Activated CD4-positive, CD25-positive, alpha-beta regulatory T cell treated with anti-CD3 and anti-CD28 coated beads, Interleukin-2, amount 50 U/mL, for 16 hours (primary cell): ENCODE results near the gene EIF6.

ENCODE experiments used
- DNase-seq: peaks from one replicate; pipeline ENCODE4 v3.0.0-alpha.2; 2020; ENCODE audit warnings: low read depth, low spot score

Gene EIF6

DNA sequence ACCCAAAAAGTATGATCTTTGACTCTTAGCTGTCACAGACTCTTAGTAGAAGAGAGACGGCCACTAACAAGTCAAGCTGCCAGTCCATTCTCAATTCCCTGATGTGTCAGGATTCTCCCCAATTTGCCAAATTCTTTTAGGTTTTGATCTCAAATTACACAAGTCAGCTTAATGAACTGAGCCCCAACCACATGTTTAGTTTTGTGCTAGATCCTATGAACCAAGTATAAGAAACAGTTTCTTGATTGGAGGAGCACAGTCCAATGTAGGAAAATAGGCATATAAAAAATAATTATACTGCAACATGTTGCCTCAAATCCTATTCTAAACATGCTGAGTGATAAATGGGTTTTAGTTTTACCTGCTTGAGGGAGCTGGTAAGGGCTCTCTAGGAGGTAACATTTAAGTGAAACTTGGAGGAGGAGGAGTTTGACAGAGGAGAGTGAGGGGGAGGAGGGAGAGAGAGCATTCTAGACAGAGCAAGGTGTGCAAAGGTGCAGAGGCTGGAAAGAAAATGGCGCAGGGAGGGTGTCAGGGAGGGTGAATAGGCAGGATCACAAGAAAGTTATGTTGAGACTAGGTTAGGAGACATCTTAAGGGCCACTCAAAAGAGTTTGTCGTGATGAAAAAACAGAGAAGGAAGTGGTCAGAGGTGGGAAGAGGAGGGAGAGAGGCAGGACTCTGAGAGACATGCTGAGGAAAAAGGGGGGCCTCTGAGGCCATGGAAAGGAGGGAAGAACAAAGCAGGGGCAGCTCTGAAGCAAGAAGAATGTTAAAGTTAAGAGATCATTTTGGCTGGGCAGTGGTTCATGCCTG is 30.5 kb upstream of the EIF6 start:
- no peak for DNase-seq

DNA sequence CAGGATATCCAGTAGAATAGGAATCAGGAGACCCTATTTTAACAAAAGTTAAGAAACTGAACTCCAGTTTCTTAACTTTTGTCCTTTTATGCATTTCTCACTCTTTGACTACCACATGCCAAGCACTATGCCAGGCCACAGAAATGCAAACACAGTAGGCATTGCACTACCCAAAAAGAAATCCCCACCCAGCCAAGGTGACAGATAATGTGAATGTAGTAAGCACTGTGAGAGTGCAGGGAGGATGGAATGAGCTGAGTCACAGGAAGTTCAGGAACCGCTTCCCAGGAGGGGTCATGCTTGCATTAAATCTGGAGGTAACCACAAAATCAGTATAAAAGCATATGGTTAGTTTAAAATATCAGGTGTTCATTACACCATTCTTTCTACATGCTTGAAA is 27.7 kb upstream of the EIF6 start:
- no peak for DNase-seq

DNA sequence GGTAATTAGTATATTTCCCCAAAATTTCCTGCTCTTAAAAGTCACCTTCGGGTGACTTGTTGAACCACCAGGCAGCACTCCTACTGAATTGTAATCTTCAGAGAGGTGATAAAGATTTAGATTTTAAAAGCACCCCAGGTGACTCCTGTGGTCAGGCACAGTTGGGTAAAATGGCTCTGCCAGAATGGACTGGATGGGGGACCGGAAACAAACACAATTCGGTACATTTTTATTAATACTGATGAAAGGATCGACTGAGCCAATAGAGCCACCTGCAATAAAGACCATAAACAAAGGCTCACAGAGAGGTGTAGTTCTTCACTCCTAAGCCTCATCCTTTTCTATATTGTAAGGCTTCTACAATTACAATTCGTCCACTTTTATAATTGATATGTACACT is 27.2 kb upstream of the EIF6 start:
- DNase-seq: no peak

DNA sequence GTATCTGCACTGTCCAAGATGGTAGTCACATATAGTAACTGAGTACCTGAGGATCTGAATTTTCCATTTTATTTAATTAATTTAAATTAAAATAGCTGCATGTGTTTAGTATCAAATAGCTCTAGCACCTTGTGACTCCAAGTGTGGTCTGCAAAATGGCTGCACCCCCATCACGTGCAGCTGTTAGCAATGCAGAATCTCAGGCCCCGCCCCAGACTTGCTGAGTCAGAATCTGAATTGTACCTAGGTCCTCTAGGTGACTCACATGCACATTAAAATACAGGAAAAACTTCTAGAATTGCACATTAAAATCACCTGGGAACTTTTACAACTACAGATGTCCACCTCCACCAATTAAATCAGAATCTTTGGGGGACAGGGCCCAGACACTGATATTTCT is 26.8 kb upstream of the EIF6 start:
- no peak for DNase-seq

DNA sequence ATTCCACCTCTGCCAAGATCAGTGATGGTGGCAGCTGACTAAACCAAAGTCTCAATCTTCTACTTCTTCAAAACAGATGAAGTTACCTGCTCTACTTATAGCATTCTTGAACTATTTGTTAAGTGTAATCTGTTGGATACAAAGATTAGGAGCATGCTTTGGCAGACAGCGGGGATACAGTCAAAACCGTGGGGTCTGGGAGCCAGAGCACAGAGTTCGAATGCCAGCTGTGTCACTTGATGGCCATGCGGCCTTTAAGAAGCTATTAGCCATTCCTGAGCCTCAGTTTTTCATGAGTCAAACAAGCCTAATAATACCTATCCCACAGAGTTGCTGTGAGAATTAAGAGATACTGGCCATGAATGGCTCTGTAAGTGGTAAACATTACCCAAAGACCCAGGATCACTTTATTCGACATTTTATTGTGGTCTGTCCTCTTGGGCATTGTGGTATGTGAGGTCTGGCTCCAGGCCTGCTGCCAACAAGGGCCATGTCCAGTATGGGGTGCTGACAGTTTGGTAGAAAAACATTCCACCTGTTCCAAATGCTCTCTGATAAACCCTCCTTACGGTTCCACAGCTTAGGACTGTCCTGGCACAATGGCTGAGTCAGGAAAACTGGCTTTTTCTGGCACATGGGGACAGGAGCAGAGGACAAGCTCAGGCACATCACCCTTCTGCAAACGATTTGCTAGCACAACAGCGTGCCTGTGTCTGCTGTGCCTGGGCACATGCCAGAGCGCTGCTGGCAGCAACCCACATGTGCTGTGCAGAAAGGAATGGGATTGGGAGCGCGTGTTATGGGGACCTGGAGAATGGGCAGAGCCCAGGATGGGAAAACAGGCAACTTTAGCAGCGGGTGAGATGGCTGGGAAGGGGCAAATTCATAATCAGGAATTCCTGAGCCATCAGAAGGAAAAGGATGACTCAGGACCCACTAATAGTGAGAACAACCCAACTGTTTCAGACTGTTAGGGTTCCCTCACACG is 23.4 kb upstream of the EIF6 start:
- DNase-seq: no peak

DNA sequence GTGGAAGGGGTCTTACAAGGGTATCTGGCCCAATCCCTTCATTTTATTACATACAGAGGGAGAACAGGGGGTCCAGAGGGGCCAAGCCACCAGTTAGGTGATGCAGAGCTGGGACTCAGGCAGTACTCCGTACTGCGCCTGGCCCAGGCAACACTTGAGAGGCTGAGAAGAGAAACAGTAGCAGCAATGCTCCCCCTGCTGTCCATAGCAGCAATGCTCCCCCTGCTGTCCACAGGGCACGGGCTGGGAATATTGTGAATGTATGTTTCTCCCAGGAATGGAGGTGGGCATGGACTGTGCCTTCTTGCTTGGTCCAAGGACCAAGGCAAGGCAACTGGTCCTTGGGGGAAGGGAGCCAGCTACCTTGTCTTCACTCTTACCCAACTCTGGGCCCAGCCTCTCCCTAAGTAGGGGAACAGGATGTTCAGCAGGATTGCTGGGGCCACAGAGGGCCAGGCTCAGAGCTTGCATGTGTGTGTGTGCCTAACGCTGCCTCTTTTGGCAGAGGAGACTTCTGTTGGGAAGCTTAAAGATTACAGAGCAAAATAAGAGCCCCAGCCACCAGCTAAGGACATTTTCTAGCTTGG is 22.5 kb upstream of the EIF6 start:
- no peak for DNase-seq

DNA sequence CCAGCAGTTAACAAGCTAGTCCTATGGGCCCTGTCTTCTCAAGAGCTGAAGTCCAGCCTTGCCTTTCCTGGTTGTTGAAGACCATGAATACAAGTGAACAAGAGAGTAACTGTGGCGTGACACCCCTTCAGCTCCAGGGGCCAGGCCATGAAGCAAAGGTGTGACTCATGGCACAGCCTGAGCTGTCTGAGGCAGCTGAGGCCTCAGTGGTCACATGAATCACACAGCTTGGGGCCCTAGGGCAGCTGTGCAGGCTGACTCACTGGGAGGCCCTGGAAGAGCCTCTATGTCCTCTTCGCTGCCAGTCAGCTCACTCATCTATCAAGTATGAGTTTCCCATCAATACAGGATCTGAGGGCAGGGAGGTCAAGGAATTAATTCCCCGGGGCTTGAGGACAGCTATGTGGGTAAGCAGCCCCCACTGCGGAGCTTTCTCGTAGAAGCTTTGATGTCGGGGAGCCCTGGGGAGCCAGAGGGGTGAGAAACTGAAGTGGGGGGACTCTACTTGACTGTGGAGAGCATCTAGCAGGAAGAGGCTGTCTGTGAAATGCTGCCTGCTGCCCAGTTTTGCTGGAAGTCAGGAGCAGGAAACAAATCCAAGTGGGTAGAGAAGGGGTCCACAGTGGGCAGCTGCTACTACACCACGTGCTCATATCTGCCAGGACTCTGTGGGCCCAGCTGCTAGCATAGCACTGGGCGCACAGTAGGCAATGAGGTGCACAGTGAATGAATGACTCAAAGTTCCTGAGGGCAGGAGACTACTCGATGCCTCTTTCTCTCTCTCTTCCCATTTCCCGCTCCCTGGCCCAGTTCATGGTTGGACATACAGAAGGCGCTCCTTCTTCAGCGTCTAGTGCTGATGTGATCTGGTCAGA is 21.3 kb upstream of the EIF6 start:
- DNase-seq: peak; percentile 31

DNA sequence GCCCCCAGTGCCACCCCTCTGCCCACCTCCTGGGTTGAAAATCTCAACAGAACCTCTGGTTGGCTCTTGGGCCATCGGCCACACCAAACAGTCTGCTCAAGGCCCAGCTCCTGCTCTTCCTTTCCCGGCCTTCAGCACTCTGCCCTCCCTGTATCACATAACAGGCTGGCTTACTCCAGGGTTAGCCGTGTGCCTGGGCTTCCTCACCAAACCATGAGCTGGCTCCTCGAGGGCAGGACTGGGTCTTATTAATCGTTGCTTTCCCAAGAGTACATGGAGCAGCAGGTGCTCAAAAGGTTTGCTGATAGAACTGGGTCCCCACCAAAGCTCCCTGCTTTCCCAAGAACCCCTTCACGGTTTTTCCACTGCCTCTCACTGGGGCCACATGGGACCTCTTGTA is 20.4 kb upstream of the EIF6 start:
- no peak for DNase-seq

DNA sequence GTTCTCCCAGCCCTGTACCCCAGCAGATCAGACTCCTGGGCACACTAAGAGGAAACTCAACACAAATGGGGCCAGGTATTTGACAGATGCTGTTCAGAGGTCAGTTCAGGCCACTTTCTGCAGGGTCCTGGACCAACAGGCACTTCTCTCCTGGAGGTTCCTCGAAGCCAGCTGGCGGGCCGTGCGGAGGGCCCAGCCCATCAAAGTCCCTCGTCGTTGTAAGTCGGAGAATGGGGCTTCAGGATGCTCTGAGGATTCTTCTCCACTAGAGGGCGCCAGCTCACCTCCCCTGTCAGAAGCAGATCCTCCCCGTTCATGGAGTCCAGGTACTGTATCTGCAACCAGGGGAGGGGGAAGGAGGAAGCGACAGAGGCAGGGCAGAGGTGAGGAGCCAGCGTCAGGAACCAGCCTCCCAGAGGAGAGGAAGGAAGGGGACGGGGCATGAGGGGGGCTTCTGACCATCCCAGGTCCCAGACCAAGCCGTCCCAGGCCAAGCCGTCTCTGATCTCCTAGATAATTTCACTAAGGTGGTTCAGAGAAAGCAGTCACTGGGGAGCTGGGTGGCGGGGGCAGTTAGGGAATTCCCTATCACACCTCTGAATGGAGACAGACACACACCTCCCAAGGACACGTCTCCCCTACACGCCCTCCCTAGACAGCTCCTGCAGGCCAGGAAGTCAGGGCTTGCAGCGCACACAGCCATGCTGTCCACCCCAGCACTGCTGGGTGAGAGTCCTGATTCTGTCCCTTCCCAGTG is 19.3 kb upstream of the EIF6 start:
- DNase-seq: peak; percentile 69

DNA sequence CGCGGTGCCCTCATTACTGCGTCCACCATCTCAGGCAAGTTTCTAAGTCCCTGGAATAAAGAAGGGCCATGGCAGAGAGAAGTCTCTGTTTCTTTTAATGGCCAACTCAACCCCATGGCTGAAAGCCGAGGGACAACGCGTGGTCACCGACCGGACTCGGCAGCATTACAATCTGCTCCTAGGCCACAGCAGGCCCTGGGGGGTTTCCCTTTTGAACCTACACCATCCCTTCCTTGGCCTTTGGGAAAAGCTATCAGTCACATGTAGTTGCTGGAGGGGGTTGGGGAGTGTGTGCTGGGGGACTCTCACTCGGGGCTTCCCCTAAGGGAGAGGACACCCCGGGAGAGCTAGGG is 18.8 kb upstream of the EIF6 start:
- DNase-seq: no peak

DNA sequence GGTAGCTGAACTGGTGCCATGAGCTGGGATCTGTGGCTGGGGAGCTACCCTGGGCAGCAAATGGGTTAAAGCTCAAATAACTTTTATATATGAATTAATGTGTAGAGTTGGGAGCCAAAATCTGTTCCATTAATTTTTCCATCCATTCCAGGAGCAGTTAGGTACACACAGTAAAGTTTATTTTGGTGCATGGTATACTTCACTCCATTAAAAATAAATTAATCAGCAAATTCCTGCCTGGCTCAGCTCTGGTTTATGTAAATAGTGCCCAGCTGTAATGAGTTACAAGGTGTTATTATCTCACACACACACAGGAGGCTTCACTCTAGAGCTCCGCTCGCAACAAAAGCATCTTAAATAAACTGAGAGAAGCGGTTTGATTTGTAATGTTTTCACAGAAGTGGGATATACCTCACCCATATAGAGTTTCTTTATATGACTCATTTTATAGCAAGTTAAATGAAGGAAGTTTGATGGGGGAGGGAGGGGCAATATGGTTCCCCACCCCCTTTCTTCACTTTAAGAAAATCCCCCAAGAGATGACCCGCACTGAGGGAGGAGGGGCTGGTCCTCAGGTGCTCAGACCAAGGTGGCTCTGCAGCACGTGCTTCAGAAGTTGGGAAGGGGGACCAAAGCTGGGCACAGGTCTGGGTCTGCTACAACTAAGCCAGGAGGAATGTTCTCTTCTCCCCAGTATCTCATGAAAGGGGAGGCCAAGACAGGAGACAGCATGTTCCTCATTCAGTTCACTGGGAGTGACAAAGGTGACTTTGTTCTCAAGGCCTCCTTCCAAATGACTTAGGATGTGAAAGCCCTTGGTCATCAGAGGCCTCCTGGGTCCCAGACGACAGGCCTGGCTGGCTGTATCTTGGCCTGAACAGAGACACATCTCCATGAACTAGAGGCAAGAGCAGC is 18.1 kb upstream of the EIF6 start:
- DNase-seq: no peak

DNA sequence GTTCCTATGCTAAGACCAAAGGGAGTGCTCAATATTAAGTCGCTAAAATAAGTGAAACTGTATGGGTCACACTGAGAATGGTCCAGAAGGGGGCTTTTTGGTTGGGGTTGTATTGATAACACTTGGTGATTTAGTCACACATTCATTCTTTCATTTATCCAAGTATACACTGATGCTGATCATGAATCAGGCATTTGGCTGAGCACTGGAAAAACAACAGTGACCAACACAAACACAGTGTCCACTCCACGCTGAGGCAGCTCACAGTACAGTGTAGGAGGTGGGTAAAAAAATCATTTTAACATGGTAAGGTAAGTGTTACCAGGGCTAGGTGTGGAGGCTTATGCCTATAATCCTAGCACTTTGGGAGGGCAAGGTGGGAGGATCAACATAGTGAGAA is 16.9 kb upstream of the EIF6 start:
- DNase-seq: no peak

DNA sequence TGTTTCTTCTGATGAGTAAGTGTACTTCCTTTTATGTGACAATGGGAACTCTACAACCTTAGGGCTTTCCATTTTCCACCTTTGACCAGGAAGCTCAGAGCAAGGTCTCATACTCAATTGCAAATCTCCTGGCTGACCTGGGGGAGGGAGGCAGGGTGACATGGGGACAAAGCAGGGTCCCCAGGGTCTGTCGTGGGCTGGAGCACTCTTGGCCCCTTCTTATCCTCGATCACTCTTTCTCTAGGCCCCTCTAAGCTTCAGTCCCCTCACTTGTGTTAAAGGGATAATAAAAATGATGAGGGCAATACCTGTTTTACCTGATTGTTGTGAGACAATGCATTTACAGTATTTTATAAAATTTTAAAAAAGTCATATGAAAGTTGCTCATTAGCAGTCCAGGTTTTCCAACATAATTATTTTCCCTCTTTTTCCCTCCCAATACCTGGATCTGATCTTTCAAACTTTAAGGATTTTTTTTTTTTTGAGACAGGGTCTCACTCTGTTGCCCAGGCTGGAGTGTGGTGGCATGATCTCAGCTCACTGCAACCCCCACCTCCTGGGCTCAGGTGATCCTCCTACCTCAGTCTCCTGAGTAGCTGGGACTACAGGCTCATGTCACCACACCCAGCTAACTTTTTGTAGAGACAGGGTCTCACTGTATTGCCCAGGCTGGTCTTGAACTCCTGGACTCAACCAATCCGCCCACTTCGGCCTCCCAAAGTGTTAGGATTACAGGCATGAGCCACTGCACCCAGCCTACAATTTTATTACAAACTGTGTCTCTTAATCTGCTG is 16.1 kb upstream of the EIF6 start:
- no peak for DNase-seq

DNA sequence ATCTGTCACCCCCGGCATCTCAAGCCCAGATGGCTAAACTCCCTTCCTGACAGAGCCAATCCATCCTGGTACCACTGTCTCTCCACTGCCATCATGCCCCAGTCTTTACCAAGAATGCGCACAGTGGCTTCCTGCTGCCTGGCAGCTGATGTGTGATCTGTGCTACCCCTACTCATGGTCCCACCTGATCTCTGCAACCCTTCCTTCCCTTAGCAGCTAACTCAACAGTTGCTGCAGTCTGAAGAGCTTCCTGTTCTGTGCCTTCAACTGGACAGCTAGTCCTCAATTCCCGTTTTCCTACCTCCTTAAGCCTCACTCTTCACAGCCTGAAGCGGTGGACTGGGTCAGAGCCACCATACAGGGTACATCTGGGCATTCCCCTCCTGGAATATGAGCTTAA is 15.2 kb upstream of the EIF6 start:
- no peak for DNase-seq

DNA sequence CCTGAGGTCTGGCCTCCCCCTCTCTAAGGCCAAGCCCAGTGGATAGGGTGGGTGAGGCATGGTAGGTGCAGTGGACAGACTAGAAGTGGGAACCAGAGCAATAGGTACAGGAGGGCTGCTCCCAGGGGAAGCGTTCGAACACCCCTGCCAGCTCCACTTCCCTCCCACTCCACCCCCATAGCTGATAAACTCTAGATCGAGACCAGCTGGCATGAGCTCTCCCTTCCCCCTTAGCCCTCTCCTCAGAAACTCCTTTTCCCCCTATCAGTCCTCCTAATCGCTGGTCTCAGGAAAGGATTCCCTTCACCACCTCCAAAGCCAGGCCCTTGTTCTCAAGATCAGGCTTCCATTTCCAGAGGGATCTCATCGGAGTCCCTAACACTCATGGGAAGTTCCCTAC is 13.7 kb upstream of the EIF6 start:
- no peak for DNase-seq

DNA sequence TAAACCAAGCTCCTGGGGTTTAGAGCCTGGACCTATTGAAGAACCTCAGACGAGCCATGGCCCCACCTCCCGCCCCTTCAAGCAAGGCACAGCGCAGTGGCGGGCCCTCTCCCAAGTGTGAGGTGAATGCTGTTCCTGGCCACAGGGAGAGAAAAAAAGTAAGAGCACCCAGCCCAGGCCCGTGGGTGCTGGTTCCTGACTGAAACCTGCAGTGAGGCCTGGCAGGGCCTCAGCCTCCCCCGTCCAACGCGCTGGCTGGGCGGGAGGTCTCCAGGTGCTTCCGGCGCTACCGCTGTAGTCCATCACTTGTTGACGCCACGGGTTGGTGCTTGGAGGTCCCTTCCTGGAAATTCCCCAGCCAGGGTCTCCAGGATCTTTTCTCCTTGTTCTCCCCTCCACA is 13.2 kb upstream of the EIF6 start:
- no peak for DNase-seq

DNA sequence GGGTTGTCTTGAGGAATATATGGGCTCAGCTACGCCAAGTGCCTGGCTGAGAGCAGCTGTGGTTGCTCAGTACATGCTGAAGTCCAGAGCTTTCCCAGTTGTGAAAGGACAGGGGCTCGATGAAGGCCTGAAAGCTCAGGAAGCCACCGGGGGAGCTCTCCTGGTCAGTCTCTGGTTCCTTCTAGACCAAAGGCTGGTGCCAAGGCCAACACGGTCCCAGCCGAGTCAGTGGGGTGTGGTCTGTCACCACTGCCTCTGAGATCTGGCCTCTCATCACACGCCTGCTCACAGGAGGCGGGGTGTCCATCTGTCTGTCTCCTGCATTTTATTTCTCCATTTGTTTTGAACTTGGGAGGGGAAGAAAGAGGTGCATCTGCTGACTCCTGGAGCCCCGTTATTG is 12.6 kb upstream of the EIF6 start:
- no peak for DNase-seq

DNA sequence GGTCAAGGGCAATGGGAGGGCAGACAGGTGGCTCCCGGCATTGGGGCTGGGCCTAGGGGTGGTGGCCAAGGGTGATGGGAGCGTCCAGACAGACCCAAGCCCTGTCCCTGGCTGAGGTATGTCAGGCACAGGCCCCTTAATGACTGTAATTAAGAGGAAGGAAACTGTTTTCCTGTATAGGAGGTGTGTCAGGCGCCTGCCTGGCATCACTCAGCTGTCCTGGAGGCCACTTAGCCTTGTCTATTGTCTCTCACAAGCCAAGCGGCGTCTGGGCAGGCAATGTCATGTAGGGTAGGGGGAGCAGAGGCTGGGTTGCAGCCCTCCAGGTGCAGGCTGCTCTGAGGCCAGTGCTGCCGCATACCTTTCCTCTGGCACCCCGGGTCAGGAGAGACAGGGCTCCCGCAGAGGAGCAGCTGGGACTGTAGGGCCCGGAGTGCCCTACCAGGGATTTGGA is 11.6 kb upstream of the EIF6 start:
- DNase-seq: no peak

DNA sequence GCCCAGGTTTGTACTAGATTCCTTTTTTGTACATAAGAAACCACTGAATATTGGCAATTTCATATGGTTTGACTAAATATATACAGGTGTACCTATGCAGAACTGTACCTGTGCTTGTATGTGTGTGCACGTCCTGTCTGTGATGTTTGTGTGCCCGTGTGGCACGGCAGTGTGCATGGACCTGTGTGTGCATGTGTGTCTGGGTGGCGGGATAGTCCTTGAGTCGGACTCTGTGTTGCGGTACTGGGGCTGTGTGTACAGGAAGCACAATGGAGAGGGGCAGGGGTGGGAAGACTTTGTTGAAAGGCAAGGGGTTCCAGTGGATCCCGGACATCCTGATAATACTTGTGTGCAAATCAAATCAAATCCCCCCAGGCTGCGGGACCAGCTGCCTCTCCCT is 11.1 kb upstream of the EIF6 start:
- no peak for DNase-seq
